ENCODE results near the gene PCDHGC4.

PCDHGC4 gene

GRCh38 chr5:141484641-141485311 is at the start of gene PCDHGC4:
Gene PCDHGC4 (plus strand): TSS chr5:141485030. CDS start chr5:141485174, 144 bp downstream.
- no peak for DNase-seq (ENCODE audit: low spot score)

- DNase-seq (ENCODE audit: low spot score), result no peak
Observed at GRCh38 chr5:141437221-141437620, 47.6 kb upstream of the PCDHGC4 start.

- peak; percentile 3 for DNase-seq (ENCODE audit: low spot score)
Observed at GRCh38 chr5:141439411-141440141, 45.3 kb upstream of the PCDHGC4 start.

- peak; percentile 25 for DNase-seq (ENCODE audit: low spot score)
Observed at GRCh38 chr5:141440341-141440740, 44.5 kb upstream of the PCDHGC4 start.

- no peak for DNase-seq (ENCODE audit: low spot score)
Observed at GRCh38 chr5:141441571-141442170, 43.2 kb upstream of the PCDHGC4 start.

GRCh38 chr5:141465351-141465750 is 19.5 kb upstream of the PCDHGC4 start:
- peak; percentile 33 for DNase-seq (ENCODE audit: low spot score)

GRCh38 chr5:141475625-141476131 is 9.2 kb upstream of the PCDHGC4 start, which contains the start of gene PCDHGC3:
Gene PCDHGC3 (plus strand): TSS chr5:141475966. CDS start chr5:141476117, 151 bp downstream.
- peak; percentile 96 for DNase-seq (ENCODE audit: low spot score)

GRCh38 chr5:141476132-141476911 is 8.5 kb upstream of the PCDHGC4 start:
- DNase-seq (ENCODE audit: low spot score), result peak; percentile 76

GRCh38 chr5:141477044-141477575 is 7.7 kb upstream of the PCDHGC4 start:
- DNase-seq (ENCODE audit: low spot score), result no peak

- DNase-seq (ENCODE audit: low spot score), result no peak
Observed at GRCh38 chr5:141477815-141478214, 7.0 kb upstream of the PCDHGC4 start.

- peak; percentile 58 for DNase-seq (ENCODE audit: low spot score)
Observed at GRCh38 chr5:141478321-141478945, 6.4 kb upstream of the PCDHGC4 start.

GRCh38 chr5:141479776-141480175 is 5.1 kb upstream of the PCDHGC4 start:
- DNase-seq (ENCODE audit: low spot score), result no peak

- no peak for DNase-seq (ENCODE audit: low spot score)
Observed at GRCh38 chr5:141483902-141484301, 928 bp upstream of the PCDHGC4 start.

- DNase-seq (ENCODE audit: low spot score), result no peak
Observed at GRCh38 chr5:141484310-141484640, 555 bp upstream of the PCDHGC4 start.

GRCh38 chr5:141485321-141486055 is 658 bp downstream of the PCDHGC4 start:
- DNase-seq (ENCODE audit: low spot score), result peak; percentile 48

GRCh38 chr5:141486091-141486490 is 1.3 kb downstream of the PCDHGC4 start:
- DNase-seq (ENCODE audit: low spot score), result no peak

GRCh38 chr5:141487131-141487530 is 2.3 kb downstream of the PCDHGC4 start:
- DNase-seq (ENCODE audit: low spot score), result no peak

GRCh38 chr5:141488591-141489561 is 4.0 kb downstream of the PCDHGC4 start, which contains the start of gene PCDHGC5:
Gene PCDHGC5 (plus strand): TSS chr5:141489081. CDS start chr5:141489241, 160 bp downstream.
- DNase-seq (ENCODE audit: low spot score), result peak; percentile 81

- DNase-seq (ENCODE audit: low spot score), result no peak
Observed at GRCh38 chr5:141489841-141490240, 5.0 kb downstream of the PCDHGC4 start.
